OCI-LY7 (cell line): ENCODE data around the gene MAP4K2.

Experiments used
- EZH2phosphoT487 ChIP-seq: fragments of 200-600 bp; sonication (generic); IDR thresholded peaks from 2 replicates; pipeline ENCODE4 v1.6.1; 2018; ENCODE audit warnings: low read depth, borderline replicate concordance, mild to moderate bottlenecking, mixed run types, antibody characterized with exemption, low read length, moderate library complexity, mixed read lengths
- TF ChIP-seq, protein P1 (sequence below): fragments of 200-600 bp; sonication (generic); conservative IDR thresholded peaks from 2 replicates; pipeline ENCODE4 v1.5.1; 2014; ENCODE audit warnings: mild to moderate bottlenecking, antibody characterized with exemption, low read length, moderate library complexity, mixed read lengths

- TF ChIP-seq, protein P1, sequence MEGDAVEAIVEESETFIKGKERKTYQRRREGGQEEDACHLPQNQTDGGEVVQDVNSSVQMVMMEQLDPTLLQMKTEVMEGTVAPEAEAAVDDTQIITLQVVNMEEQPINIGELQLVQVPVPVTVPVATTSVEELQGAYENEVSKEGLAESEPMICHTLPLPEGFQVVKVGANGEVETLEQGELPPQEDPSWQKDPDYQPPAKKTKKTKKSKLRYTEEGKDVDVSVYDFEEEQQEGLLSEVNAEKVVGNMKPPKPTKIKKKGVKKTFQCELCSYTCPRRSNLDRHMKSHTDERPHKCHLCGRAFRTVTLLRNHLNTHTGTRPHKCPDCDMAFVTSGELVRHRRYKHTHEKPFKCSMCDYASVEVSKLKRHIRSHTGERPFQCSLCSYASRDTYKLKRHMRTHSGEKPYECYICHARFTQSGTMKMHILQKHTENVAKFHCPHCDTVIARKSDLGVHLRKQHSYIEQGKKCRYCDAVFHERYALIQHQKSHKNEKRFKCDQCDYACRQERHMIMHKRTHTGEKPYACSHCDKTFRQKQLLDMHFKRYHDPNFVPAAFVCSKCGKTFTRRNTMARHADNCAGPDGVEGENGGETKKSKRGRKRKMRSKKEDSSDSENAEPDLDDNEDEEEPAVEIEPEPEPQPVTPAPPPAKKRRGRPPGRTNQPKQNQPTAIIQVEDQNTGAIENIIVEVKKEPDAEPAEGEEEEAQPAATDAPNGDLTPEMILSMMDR = no peak
- no peak for TF ChIP-seq EZH2phosphoT487
Measured at GRCh38 chr11:64770120-64770519, 32.9 kb downstream of the MAP4K2 start.
